ENCODE measurements around the gene SLC22A14.

Gene SLC22A14

GRCh38 chr3:38297537-38297936 is 15.4 kb downstream of the SLC22A14 start:
- no peak overlapping the region for H3K4me3 ChIP-seq (ENCODE audit: low read depth, low read length)
- no peak for DNase-seq (ENCODE audit: low read depth)
- no peak for TF ChIP-seq CTCF (IDR thresholded peaks at IDR 0.05; ENCODE audit: low read depth, low read length, missing control alignments)
- in situ Hi-C loops (cut with HindIII; ENCODE audit: low sequenced_read_pairs), result no loop called here

- peak; percentile 42 for TF ChIP-seq CTCF (IDR thresholded peaks at IDR 0.05; ENCODE audit: low read depth, low read length, missing control alignments)
- peak; percentile 6 for DNase-seq (ENCODE audit: low read depth)
- in situ Hi-C loops (cut with HindIII; ENCODE audit: low sequenced_read_pairs), result no loop called here
- no peak overlapping the region for H3K4me3 ChIP-seq (ENCODE audit: low read depth, low read length)
Measured at GRCh38 chr3:38297947-38298711, 16.0 kb downstream of the SLC22A14 start.

GRCh38 chr3:38306941-38307340 is 24.8 kb downstream of the SLC22A14 start:
- DNase-seq (ENCODE audit: low read depth), result no peak
- no peak overlapping the region for H3K4me3 ChIP-seq (ENCODE audit: low read depth, low read length)
- no peak for TF ChIP-seq CTCF (IDR thresholded peaks at IDR 0.05; ENCODE audit: low read depth, low read length, missing control alignments)
- in situ Hi-C loops (cut with HindIII; ENCODE audit: low sequenced_read_pairs), result loop anchor here (5.0 kb wide), 1 partner anchor 60 kb away; no protein-coding TSS in a partner anchor

GRCh38 chr3:38307599-38307998 is 25.5 kb downstream of the SLC22A14 start:
- TF ChIP-seq CTCF (IDR thresholded peaks at IDR 0.05; ENCODE audit: low read depth, low read length, missing control alignments), result no peak
- no peak for DNase-seq (ENCODE audit: low read depth)
- H3K4me3 ChIP-seq (ENCODE audit: low read depth, low read length), result no peak overlapping the region
- in situ Hi-C loops (cut with HindIII; ENCODE audit: low sequenced_read_pairs), result loop anchor here (5.0 kb wide), 1 partner anchor 60 kb away; no protein-coding TSS in a partner anchor

- in situ Hi-C loops (cut with HindIII; ENCODE audit: low sequenced_read_pairs), result loop anchor here (5.0 kb wide), 1 partner anchor 59 kb away; no protein-coding TSS in a partner anchor
- no peak for TF ChIP-seq CTCF (IDR thresholded peaks at IDR 0.05; ENCODE audit: low read depth, low read length, missing control alignments)
- no peak overlapping the region for H3K4me3 ChIP-seq (ENCODE audit: low read depth, low read length)
- DNase-seq (ENCODE audit: low read depth), result no peak
Measured at GRCh38 chr3:38308456-38308855, 26.4 kb downstream of the SLC22A14 start.

GRCh38 chr3:38311476-38311875 is 29.4 kb downstream of the SLC22A14 start:
- no peak for TF ChIP-seq CTCF (IDR thresholded peaks at IDR 0.05; ENCODE audit: low read depth, low read length, missing control alignments)
- H3K4me3 ChIP-seq (ENCODE audit: low read depth, low read length), result no peak overlapping the region
- in situ Hi-C loops (cut with HindIII; ENCODE audit: low sequenced_read_pairs), result no loop called here
- no peak for DNase-seq (ENCODE audit: low read depth)

All from astrocyte of the cerebellum (primary cell).